Liver (tissue), 9 donors: ENCODE results near the gene IRF4. TPM values are rescaled to one million over a fixed set of nuclear protein-coding genes. Genes with fewer than 3 reads are reported as not detected.

Source experiments
- DNase-seq: peaks from one replicate; pipeline ENCODE4 v3.0.0-alpha.2; 2017; ENCODE audit warnings: low spot score
- H3K27ac ChIP-seq, 2 donors: one replicate each; pipeline ENCODE4 v1.7.0; 2013; ENCODE audit warnings: inconsistent platforms in 2 of 2, low read length in 2 of 2, control low read depth in 1 of 2, low read depth in 1 of 2, mild to moderate bottlenecking in 1 of 2
- H3K27me3 ChIP-seq, 4 donors: one replicate each; pipeline versions ENCODE4 v1.6.1 to v1.7.0; 2013; ENCODE audit warnings: low read length in 3 of 4, inconsistent platforms in 1 of 4, mild to moderate bottlenecking in 1 of 4, moderate library complexity in 1 of 4; ENCODE audit not compliant: control insufficient read depth in 4 of 4, insufficient read depth in 4 of 4
- H3K36me3 ChIP-seq, 4 donors: one replicate each; pipeline versions ENCODE4 v1.6.1 to v1.7.0; 2013; ENCODE audit warnings: low read length in 3 of 4, mild to moderate bottlenecking in 3 of 4, low read depth in 1 of 4, moderate library complexity in 1 of 4; ENCODE audit not compliant: control insufficient read depth in 4 of 4, insufficient read depth in 3 of 4
- H3K4me1 ChIP-seq, 4 donors: one replicate each; pipeline versions ENCODE4 v1.6.1 to v1.7.0; 2013; ENCODE audit warnings: low read length in 3 of 4, mild to moderate bottlenecking in 3 of 4, moderate library complexity in 1 of 4; ENCODE audit not compliant: control insufficient read depth in 4 of 4, insufficient read depth in 4 of 4
- H3K4me3 ChIP-seq, 3 donors: one replicate each; pipeline versions ENCODE4 v1.6.1 to v1.7.0; 2013; ENCODE audit warnings: low read length in 3 of 3, control low read depth in 1 of 3, low read depth in 1 of 3, mild to moderate bottlenecking in 1 of 3
- H3K9ac ChIP-seq, 2 donors: one replicate each; pipeline ENCODE4 v1.7.0; 2013; ENCODE audit warnings: low read length in 2 of 2, mild to moderate bottlenecking in 2 of 2, moderate library complexity in 2 of 2, control low read depth in 1 of 2, low read depth in 1 of 2
- H3K9me3 ChIP-seq, 4 donors: one replicate each; pipeline versions ENCODE4 v1.6.1 to v1.7.0; 2013; ENCODE audit warnings: low read length in 3 of 4; ENCODE audit not compliant: control insufficient read depth in 4 of 4
- CTCF ChIP-seq: fragments of 150-350 bp; IDR thresholded peaks from 2 replicates; pipeline ENCODE4 v1.5.1; 2017; ENCODE audit warnings: improper control_type of control experiment, low read depth, low read length; ENCODE audit not compliant: missing input control
- EGR1 ChIP-seq, 2 donors: IDR thresholded peaks; 2 replicates each; pipeline ENCODE4 v1.6.1; 2016 to 2018; ENCODE audit warnings: antibody characterized with exemption in 2 of 2, low read depth in 2 of 2
- FOXA2 ChIP-seq: IDR thresholded peaks from 2 replicates; pipeline ENCODE4 v1.6.1; 2016; ENCODE audit warnings: antibody characterized with exemption
- HNF4A ChIP-seq, 2 donors: conservative IDR thresholded peaks; 2 replicates each; pipeline ENCODE4 v1.6.1; 2016; ENCODE audit warnings: antibody characterized with exemption in 2 of 2, mild to moderate bottlenecking in 2 of 2
- HNF4G ChIP-seq: IDR thresholded peaks from 2 replicates; pipeline ENCODE4 v1.6.1; 2016; ENCODE audit warnings: antibody characterized with exemption
- JUND ChIP-seq, 2 donors: IDR thresholded peaks; 2 replicates each; pipeline ENCODE4 v1.6.1; 2016; ENCODE audit warnings: antibody characterized with exemption in 2 of 2
- MAX ChIP-seq: IDR thresholded peaks from 2 replicates; pipeline ENCODE4 v1.6.1; 2016; ENCODE audit warnings: antibody characterized with exemption
- NR2F2 ChIP-seq: IDR thresholded peaks from 2 replicates; pipeline ENCODE4 v1.6.1; 2016; ENCODE audit warnings: antibody characterized with exemption
- RAD21 ChIP-seq, 2 donors: IDR thresholded peaks; 2 replicates each; pipeline ENCODE4 v1.6.1; 2016; ENCODE audit warnings: antibody characterized with exemption in 2 of 2, mild to moderate bottlenecking in 2 of 2
- REST ChIP-seq: IDR thresholded peaks from 2 replicates; pipeline ENCODE4 v1.6.1; 2016; ENCODE audit warnings: antibody characterized with exemption, mild to moderate bottlenecking
- RXRA ChIP-seq, 2 donors: IDR thresholded peaks; 2 replicates each; pipeline ENCODE4 v1.6.1; 2017 to 2018; ENCODE audit warnings: antibody characterized with exemption in 2 of 2, mild to moderate bottlenecking in 1 of 2
- SP1 ChIP-seq: IDR thresholded peaks from 2 replicates; pipeline ENCODE4 v1.6.1; 2018; ENCODE audit warnings: antibody characterized with exemption, mild to moderate bottlenecking
- TAF1 ChIP-seq: conservative IDR thresholded peaks from 2 replicates; pipeline ENCODE4 v1.6.1; 2016; ENCODE audit warnings: antibody characterized with exemption, mild to moderate bottlenecking
- ZBTB33 ChIP-seq: IDR thresholded peaks from 2 replicates; pipeline ENCODE4 v1.6.1; 2016; ENCODE audit warnings: antibody characterized with exemption
- WGBS: extraction: QIAGEN DNeasy Blood & Tissue Kit; methylation state at CpG from one replicate; pipeline ENCODE4 v1.1.7; 2013; 5-methylcytosine and 5-hydroxymethylcytosine counted together
- polyA plus RNA-seq, 2 donors: library from polyadenylated mRNA; stranded (reverse) in 1 of 2; unstranded in 1 of 2; fragments of 200-250 nt in 1 of 2; fragments of >200 nt in 1 of 2; fragmentation: Nextera tagmentation in 1 of 2; extraction: Ambion mirVana in 1 of 2; gene quantifications; one replicate each; pipeline versions ENCODE4 v1.2.1 to v1.2.3, GENCODE V29; 2013 to 2015
- total RNA-seq, 2 donors: library from RNA; depleted of rRNA; stranded (reverse); fragments of >200 nt; gene quantifications; one replicate each; pipeline ENCODE4 v1.2.3, GENCODE V29; 2014
- donor health status: healthy.
- donor health status: healthy.
- donor health status: healthy.
- donor health status: healthy.
- donor health status: healthy.

Gene IRF4
- total and polyA plus RNA-seq, 4 donors = 0.68 to 1.6 (median 1.1) TPM

GRCh38 chr6:443621-444159 lies 52.1 kb downstream of the IRF4 start:
- Histone ChIP-seq H3K27me3 (no peaks in the 10 kb centered on the region), H3K4me1 (no peaks in the 10 kb centered on the region), H3K9me3 (no peaks in the 10 kb centered on the region), H3K27ac (no peak overlapping the region), H3K36me3 (no peaks in the 10 kb centered on the region), H3K4me3 (no peak overlapping the region), H3K9ac (no peak overlapping the region)
- no peak for DNase-seq
- 81% methylated on average over 19 of the region's 19 CpGs for WGBS
- TF ChIP-seq NR2F2 (no peak), FOXA2 (no peak), ZBTB33 (no peak), HNF4G (no peak)

GRCh38 chr6:444653-445275 lies 53.2 kb downstream of the IRF4 start:
- TF ChIP-seq CTCF (no peak), RAD21 (IDR thresholded peaks at IDR 0.05) (no peak)
- Histone ChIP-seq H3K9me3 (no peaks in the 10 kb centered on the region), H3K27ac (no peak overlapping the region), H3K4me3 (no peak overlapping the region), H3K36me3 (no peaks in the 10 kb centered on the region), H3K9ac (no peak overlapping the region), H3K4me1 (no peaks in the 10 kb centered on the region), H3K27me3 (no peaks in the 10 kb centered on the region)
- no peak for DNase-seq
- 85% methylated on average over 18 of the region's 18 CpGs for WGBS

- no peaks in the 10 kb centered on the region for H3K9me3 ChIP-seq
- DNase-seq = no peak
- no peak for TF ChIP-seq FOXA2
- TF ChIP-seq RXRA (IDR thresholded peaks at IDR 0.05) = no peak
- no peak for TF ChIP-seq EGR1 (IDR thresholded peaks at IDR 0.05; ENCODE audit: low read depth in 2 of 2)
- TF ChIP-seq REST = no peak
- TF ChIP-seq HNF4A (conservative IDR thresholded peaks at IDR 0.05) = no peak
- no peak for TF ChIP-seq RAD21 (IDR thresholded peaks at IDR 0.05)
- TF ChIP-seq NR2F2 = no peak
- no peak for TF ChIP-seq JUND (IDR thresholded peaks at IDR 0.05)
- TF ChIP-seq SP1 = no peak
- TF ChIP-seq MAX = no peak
- no peak for TF ChIP-seq ZBTB33
- no peak for TF ChIP-seq TAF1
Observed at GRCh38 chr6:445571-446417, 54.2 kb downstream of the IRF4 start.

More at GRCh38 chr6:445571-446417, 54.2 kb downstream of the IRF4 start:
- Histone ChIP-seq H3K4me1 (no peaks in the 10 kb centered on the region), H3K27me3 (no peaks in the 10 kb centered on the region), H3K36me3 (no peaks in the 10 kb centered on the region), H3K4me3 (no peak overlapping the region), H3K27ac (no peak overlapping the region), H3K9ac (no peak overlapping the region)
- 83% methylated on average over 11 of the region's 11 CpGs for WGBS
